ENCODE results near the gene ZSCAN10. TPM values are rescaled to one million over a fixed set of nuclear protein-coding genes. Genes with fewer than 3 reads are reported as not detected.

Gene ZSCAN10
- total and polyA plus RNA-seq, 9 of the 15 experiments (the other 6 are each of a cell fraction or from before 2014, with no cell fraction given): 0.22 TPM; not detected in 8

DNA sequence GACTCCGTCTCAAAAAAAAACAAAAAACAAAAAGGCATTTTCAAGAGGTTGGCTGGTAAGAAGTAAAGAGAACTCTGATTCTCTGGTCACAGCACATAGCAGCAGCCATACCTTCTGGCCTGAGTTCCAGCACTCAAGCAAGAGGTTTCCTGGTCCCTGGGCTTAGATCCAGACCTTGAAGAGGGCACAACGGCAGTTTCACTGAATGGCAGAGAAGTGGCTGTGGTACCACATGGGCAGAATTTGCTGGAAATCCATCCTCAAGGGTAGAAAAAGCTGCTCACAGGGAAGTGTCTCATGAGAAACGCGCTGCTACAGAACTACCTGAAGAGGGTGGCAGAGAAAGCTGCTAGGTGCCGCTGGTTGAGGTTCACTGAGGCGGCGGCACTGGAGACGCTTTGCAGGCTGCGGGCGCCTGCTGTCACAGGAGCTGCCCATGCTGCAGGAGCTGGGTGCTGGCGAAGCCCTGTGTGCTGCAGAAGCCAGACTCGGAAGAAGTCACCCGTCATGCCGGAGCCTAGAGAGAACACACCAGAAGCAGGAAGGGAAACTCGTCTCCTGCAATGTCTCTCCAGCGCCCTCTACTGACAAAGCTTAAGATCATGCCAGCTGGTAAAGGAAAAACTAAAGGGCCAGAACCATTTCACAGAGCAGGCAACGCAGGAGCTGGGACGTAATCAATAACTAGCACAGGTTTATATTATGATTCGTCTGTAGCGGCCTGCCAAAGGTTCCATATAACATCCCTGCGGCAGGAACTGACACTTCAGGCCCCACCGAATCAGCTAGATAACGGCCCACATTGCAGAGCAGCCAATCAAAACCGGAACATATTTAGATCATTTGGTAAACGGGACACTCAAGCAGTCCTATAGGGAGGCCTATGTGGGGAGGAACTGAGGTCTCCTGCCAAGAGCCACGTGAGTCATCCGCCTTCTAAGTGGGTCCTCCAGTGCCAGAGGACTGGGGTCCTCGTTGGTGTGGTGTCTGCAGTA is 30.3 kb upstream of the ZSCAN10 start (continued):
- TF ChIP-seq, protein P1, sequence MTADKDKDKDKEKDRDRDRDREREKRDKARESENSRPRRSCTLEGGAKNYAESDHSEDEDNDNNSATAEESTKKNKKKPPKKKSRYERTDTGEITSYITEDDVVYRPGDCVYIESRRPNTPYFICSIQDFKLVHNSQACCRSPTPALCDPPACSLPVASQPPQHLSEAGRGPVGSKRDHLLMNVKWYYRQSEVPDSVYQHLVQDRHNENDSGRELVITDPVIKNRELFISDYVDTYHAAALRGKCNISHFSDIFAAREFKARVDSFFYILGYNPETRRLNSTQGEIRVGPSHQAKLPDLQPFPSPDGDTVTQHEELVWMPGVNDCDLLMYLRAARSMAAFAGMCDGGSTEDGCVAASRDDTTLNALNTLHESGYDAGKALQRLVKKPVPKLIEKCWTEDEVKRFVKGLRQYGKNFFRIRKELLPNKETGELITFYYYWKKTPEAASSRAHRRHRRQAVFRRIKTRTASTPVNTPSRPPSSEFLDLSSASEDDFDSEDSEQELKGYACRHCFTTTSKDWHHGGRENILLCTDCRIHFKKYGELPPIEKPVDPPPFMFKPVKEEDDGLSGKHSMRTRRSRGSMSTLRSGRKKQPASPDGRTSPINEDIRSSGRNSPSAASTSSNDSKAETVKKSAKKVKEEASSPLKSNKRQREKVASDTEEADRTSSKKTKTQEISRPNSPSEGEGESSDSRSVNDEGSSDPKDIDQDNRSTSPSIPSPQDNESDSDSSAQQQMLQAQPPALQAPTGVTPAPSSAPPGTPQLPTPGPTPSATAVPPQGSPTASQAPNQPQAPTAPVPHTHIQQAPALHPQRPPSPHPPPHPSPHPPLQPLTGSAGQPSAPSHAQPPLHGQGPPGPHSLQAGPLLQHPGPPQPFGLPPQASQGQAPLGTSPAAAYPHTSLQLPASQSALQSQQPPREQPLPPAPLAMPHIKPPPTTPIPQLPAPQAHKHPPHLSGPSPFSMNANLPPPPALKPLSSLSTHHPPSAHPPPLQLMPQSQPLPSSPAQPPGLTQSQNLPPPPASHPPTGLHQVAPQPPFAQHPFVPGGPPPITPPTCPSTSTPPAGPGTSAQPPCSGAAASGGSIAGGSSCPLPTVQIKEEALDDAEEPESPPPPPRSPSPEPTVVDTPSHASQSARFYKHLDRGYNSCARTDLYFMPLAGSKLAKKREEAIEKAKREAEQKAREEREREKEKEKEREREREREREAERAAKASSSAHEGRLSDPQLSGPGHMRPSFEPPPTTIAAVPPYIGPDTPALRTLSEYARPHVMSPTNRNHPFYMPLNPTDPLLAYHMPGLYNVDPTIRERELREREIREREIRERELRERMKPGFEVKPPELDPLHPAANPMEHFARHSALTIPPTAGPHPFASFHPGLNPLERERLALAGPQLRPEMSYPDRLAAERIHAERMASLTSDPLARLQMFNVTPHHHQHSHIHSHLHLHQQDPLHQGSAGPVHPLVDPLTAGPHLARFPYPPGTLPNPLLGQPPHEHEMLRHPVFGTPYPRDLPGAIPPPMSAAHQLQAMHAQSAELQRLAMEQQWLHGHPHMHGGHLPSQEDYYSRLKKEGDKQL (CRISPR knock-in tag; IDR thresholded peaks at IDR 0.05; ENCODE audit: borderline replicate concordance): no peak

DNA sequence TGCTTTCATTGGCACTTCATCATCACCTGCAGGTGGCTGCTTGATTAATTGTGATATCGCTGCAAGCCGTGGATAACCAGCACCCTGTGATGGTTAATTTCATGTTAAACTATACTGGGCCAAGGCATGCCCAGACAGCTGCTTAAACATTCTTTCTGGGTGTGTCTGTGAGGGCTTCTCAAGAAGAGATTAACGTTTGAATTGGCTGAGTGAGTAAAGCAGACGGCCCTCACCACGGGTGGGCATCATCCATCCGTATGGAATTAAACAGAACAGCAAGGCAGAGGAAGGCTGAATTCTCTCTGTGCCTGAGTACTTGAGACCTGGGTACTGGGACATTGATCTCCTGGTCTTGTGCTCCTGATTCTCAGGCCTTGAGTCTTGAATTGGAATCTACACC is 28.7 kb upstream of the ZSCAN10 start:
- CTCF ChIA-PET (ENCODE audit: low intra/inter-chr PET ratio): interaction anchor here (0.6 to 1.0 kb wide), 2 partner anchors 44 to 69 kb away, joined by 4 read pairs; no protein-coding TSS in a partner anchor
- Histone ChIP-seq H3K9ac (ENCODE audit: insufficient read depth in 1 of 2, low read depth in 2 of 2, low read length in 2 of 2) (no peak overlapping the region; a peak in 1 of 4 replicates), H3K4me1 (replicated peaks in 1 of 2; ENCODE audit: control insufficient read depth in 2 of 2, insufficient read depth in 2 of 2, low read length in 2 of 2) (peaks cover 18 to 31% of the 10 kb centered on the region in 2 experiments), H3K36me3 (ENCODE audit: control insufficient read depth, insufficient read depth, low read length) (peaks cover 14% of the 10 kb centered on the region), H3K4me2 (ENCODE audit: insufficient read depth, low read length) (no peak overlapping the region), H3K9me1 (ENCODE audit: control insufficient read depth, insufficient read depth, low read length) (no peaks in the 10 kb centered on the region), H3K79me2 (ENCODE audit: control insufficient read depth, insufficient read depth, low read length) (peaks cover 4% of the 10 kb centered on the region; the same call in 1 of the 3 replicates), H3K27ac (ENCODE audit: extremely low read depth, low read depth, low read length) (no peak overlapping the region), H3K4me3 (no peak overlapping the region), H2AFZ (ENCODE audit: low read depth, low read length) (no peak overlapping the region), H4K20me1 (replicated peaks; ENCODE audit: control insufficient read depth, insufficient read depth, low read length) (no peaks in the 10 kb centered on the region), H3K9me3 (replicated peaks; ENCODE audit: control insufficient read depth, insufficient read depth, low read depth, low read length) (no peaks in the 10 kb centered on the region), H3K27me3 (ENCODE audit: control insufficient read depth in 2 of 2, insufficient read depth in 2 of 2, low read length in 2 of 2) (no peaks in the 10 kb centered on the region)
- 78% methylated on average over 6 of the region's 6 CpGs for WGBS (ENCODE audit: insufficient coverage, low coverage, missing lambda C conversion rate)
- intact Hi-C loops (cut with micrococcal nuclease) (no loop called here), in situ Hi-C loops (cut with MboI) (no loop called here)
- BruUV-seq (replicated peaks): no TSS peak
- POLR2A ChIA-PET: interaction anchor here (1.1 to 2.9 kb wide), 6 partner anchors 9 to 63 kb away, joined by 3 to 17 read pairs (median 4); partner anchors contain the start of gene ZSCAN10
- ATAC-seq: no peak
- no peak for DNase-seq (ENCODE audit: extremely low read depth in 1 of 4, low spot score in 3 of 4)
- no peak for FAIRE-seq
- TF ChIP-seq HDAC6 (IDR thresholded peaks at IDR 0.05; ENCODE audit: low read depth, low read length): no peak
- TF ChIP-seq TEAD4 (IDR thresholded peaks at IDR 0.05; ENCODE audit: low read length): no peak
- TF ChIP-seq TEAD4 (CRISPR knock-in tag; IDR thresholded peaks at IDR 0.05; ENCODE audit: borderline replicate concordance): no peak
- no peak for TF ChIP-seq U2AF1 (optimal IDR thresholded peaks at IDR 0.05; ENCODE audit: low read depth, low read length)
- no peak for TF ChIP-seq MCM2 (IDR thresholded peaks at IDR 0.05; ENCODE audit: low read depth)
- TF ChIP-seq SMC3 (conservative IDR thresholded peaks at IDR 0.05; ENCODE audit: insufficient read depth, low read depth, low read length): no peak
- no peak for TF ChIP-seq CHD2 (IDR thresholded peaks at IDR 0.05; ENCODE audit: low read depth, low read length)
- no peak for TF ChIP-seq HDAC2 (IDR thresholded peaks at IDR 0.05)
- no peak for TF ChIP-seq XRCC3 (IDR thresholded peaks at IDR 0.05)
- no peak for TF ChIP-seq KAT2B (IDR thresholded peaks at IDR 0.05; ENCODE audit: low read depth, low read length)
- TF ChIP-seq ZNF778 (CRISPR knock-in tag; IDR thresholded peaks at IDR 0.05): no peak
- TF ChIP-seq CBX1 (IDR thresholded peaks at IDR 0.05; ENCODE audit: low read depth): no peak
- TF ChIP-seq ESRRB (CRISPR knock-in tag; IDR thresholded peaks at IDR 0.05; ENCODE audit: borderline replicate concordance): no peak
